RWPE2 (cell line): ENCODE results near the gene TCF25.

Experiments
- ATAC-seq: fragments of 200-7000 bp; cut with Tn5 transposase; 3 replicates; pipeline ENCODE4 v1.9.1; 2021; ENCODE audit warnings: low read depth
- DNase-seq: peaks from one replicate; pipeline ENCODE4 v3.0.0-alpha.2; 2020; ENCODE audit warnings: low spot score
- H3K27ac ChIP-seq: fragments of 450-650 bp; 2 replicates; pipeline ENCODE4 v1.5.1; 2017; ENCODE audit warnings: mild to moderate bottlenecking; ENCODE audit not compliant: poor library complexity, severe bottlenecking
- H3K27me3 ChIP-seq: fragments of 250-450 bp; sonication (Bioruptor Pico); 2 replicates; pipeline ENCODE4 v1.5.1; 2021; ENCODE audit warnings: mild to moderate bottlenecking, moderate library complexity; ENCODE audit not compliant: insufficient read depth, poor library complexity, severe bottlenecking
- H3K36me3 ChIP-seq: fragments of 250-450 bp; sonication (Bioruptor Pico); 2 replicates; pipeline ENCODE4 v1.5.1; 2020; ENCODE audit warnings: low read depth, mild to moderate bottlenecking, moderate library complexity
- H3K4me1 ChIP-seq: fragments of 250-450 bp; sonication (Bioruptor Pico); 2 replicates; pipeline ENCODE4 v1.5.1; 2021; ENCODE audit warnings: mild to moderate bottlenecking, moderate library complexity; ENCODE audit not compliant: insufficient read depth, poor library complexity, severe bottlenecking
- H3K4me3 ChIP-seq: fragments of 250-450 bp; sonication (Bioruptor Pico); 2 replicates; pipeline ENCODE4 v1.5.1; 2021; ENCODE audit warnings: mild to moderate bottlenecking, moderate library complexity; ENCODE audit not compliant: severe bottlenecking
- H3K9me3 ChIP-seq: fragments of 250-450 bp; sonication (Bioruptor Pico); 2 replicates; pipeline ENCODE4 v1.5.1; 2021; ENCODE audit warnings: mild to moderate bottlenecking, moderate library complexity; ENCODE audit not compliant: severe bottlenecking
- TF ChIP-seq, protein P1 (sequence below): fragments of 450-650 bp; IDR thresholded peaks from one replicate; pipeline ENCODE4 v1.5.1; 2017; ENCODE audit warnings: mild to moderate bottlenecking, moderate library complexity; ENCODE audit not compliant: poor library complexity, severe bottlenecking

Gene TCF25

DNA sequence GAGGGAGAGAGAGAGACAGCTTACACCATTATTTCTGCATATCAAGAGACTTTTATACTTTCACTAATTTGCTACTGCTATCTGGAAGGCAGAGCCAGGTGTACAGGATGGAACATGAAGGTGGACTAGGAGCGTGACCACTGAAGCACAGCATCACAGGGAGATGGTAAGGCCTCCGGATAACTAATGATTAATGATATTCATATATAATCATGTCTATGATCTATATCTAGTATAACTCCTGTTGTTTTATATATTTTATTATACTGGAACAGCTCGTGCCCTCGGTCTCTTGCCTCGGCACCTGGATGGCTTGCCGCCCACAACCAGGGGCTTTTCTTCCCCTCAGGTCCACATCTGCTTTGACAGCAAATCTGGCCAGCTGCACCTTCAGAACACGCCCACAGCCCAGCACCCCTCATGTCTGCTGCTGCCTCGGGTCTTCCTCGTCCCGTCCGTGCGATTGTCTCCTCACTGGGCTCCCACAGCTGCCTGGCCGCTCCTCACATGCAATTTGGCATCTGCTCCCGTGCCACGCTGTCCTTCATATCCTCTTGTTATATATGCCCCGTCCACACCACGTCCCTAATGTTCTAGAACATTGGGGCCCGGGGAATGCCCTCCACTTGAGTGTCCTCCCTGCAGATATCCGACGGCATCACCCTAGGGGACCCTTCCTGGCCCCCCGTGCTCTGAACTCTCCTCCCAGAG, 64.9 kb downstream of the TCF25 start:
- no peaks in the 10 kb centered on the region for H3K27me3 ChIP-seq
- ATAC-seq: no peak
- H3K36me3 ChIP-seq: peaks cover 8% of the 10 kb centered on the region
- H3K4me3 ChIP-seq: no peak overlapping the region
- no peak for DNase-seq
- TF ChIP-seq, protein P1, sequence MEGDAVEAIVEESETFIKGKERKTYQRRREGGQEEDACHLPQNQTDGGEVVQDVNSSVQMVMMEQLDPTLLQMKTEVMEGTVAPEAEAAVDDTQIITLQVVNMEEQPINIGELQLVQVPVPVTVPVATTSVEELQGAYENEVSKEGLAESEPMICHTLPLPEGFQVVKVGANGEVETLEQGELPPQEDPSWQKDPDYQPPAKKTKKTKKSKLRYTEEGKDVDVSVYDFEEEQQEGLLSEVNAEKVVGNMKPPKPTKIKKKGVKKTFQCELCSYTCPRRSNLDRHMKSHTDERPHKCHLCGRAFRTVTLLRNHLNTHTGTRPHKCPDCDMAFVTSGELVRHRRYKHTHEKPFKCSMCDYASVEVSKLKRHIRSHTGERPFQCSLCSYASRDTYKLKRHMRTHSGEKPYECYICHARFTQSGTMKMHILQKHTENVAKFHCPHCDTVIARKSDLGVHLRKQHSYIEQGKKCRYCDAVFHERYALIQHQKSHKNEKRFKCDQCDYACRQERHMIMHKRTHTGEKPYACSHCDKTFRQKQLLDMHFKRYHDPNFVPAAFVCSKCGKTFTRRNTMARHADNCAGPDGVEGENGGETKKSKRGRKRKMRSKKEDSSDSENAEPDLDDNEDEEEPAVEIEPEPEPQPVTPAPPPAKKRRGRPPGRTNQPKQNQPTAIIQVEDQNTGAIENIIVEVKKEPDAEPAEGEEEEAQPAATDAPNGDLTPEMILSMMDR: no peak
- no peak overlapping the region for H3K27ac ChIP-seq
- no peaks in the 10 kb centered on the region for H3K9me3 ChIP-seq
- no peaks in the 10 kb centered on the region for H3K4me1 ChIP-seq

DNA sequence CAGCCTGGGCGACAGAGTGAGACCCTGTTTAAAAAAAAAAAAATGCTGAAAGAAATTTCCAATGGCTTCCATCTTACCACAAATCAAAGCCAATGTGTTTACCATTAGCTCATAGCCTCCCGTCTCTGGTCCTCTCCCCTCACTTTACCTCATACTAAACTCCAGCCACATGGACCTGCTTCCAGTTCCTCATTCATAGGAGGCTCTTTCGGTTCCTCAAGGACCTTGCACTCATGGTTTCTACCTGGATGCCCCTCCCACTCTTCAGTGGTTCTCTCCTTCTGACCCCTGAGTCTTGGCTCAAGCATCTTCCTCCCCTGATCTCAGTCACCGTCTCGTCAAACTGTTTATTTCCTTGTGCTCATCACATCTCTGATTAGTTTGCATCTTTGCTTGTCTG, 71.4 kb downstream of the TCF25 start:
- DNase-seq (no peak), ATAC-seq (no peak)
- Histone ChIP-seq H3K4me1 (no peaks in the 10 kb centered on the region), H3K4me3 (no peak overlapping the region), H3K36me3 (no peaks in the 10 kb centered on the region), H3K27me3 (no peaks in the 10 kb centered on the region), H3K27ac (no peak overlapping the region), H3K9me3 (no peaks in the 10 kb centered on the region)
- TF ChIP-seq, protein P1: no peak

DNA sequence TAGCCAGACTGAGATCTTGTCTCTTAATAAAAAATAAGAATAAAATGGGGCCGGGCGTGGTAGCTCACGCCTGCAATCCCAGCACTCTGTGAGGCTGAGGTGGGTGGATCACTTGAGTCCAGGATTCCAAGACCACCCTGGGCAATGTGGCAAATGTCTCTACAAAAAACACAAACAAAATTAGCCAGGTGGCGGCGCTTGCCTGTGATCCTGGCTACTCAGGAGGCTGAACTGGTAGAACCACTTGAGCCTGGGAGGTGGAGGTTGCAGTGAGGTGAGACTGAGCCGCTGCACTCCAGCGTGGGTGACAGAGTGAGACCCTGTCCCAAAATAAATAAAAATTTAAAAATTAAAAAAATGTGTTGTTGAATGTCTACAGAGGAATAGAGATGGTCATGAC, 72.3 kb downstream of the TCF25 start:
- H3K27me3 ChIP-seq: no peaks in the 10 kb centered on the region
- DNase-seq (no peak), ATAC-seq (no peak)
- H3K4me3 ChIP-seq: no peak overlapping the region
- no peaks in the 10 kb centered on the region for H3K4me1 ChIP-seq
- TF ChIP-seq, protein P1: no peak
- H3K9me3 ChIP-seq: no peaks in the 10 kb centered on the region
- H3K36me3 ChIP-seq: no peaks in the 10 kb centered on the region
- no peak overlapping the region for H3K27ac ChIP-seq

DNA sequence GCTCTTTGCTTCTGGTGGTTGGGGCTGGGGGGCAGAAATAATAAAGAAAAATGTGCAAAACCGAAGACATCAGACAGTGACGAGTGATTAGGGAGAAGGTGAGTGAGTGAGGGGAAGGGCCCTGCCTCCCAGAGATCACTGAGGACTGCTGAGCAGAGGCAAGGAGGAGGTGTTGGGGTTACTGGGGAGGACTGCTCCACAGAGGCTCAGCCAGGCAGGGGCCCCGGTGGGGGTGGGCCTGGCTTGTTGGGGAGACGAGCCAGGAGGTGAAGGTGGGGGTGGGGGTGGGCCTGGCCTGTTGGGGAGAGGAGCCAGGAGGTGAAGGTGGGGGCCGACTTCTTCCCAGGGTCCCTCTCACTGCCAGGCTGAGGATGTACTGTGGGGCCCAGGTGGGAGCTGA, 73.1 kb downstream of the TCF25 start:
- Histone ChIP-seq H3K4me3 (no peak overlapping the region), H3K27me3 (no peaks in the 10 kb centered on the region), H3K27ac (no peak overlapping the region), H3K9me3 (no peaks in the 10 kb centered on the region), H3K4me1 (no peaks in the 10 kb centered on the region), H3K36me3 (no peaks in the 10 kb centered on the region)
- ATAC-seq (no peak), DNase-seq (no peak)
- TF ChIP-seq, protein P1: no peak

DNA sequence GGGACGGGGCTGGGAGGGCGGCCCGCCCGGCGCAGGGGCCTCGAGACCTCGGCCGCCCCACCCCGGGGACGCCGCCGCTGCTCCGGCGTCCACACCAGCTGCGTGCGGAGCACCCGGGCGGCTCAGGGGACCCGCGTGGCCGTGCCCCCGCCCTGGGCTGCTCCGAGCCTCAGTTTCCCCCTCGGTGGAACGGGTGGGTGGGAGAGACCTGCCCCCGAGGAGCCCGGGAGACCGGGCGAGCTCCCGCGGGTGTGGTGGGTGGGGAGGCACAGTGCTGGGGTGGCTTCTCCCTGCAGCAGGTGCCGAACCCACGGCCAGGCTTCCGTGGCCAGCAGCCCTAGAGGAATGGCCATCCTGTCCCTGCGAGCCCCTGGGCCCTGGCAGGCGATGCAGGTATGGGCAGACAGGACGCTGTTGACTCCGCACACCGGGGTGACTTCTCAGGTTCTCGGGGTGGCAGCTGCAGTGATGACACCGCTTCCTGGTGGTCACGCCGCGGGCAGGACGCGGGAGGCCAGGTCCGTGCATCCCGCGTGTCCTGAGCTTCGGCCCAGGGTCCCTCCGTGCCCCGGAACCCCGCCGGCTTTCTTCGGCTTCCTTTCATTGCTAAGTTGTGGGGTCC, 75.8 kb downstream of the TCF25 start:
- Histone ChIP-seq H3K4me3 (peak overlapping the region; percentile 79), H3K27ac (no peak overlapping the region), H3K36me3 (no peaks in the 10 kb centered on the region), H3K9me3 (no peaks in the 10 kb centered on the region), H3K4me1 (no peaks in the 10 kb centered on the region), H3K27me3 (no peaks in the 10 kb centered on the region)
- TF ChIP-seq, protein P1: no peak
- ATAC-seq: no peak
- DNase-seq: no peak
